HCT116 (cell line): Measurements from ENCODE around the gene SLC7A5. TPM values are rescaled to one million over a fixed set of nuclear protein-coding genes. Genes with fewer than 3 reads are reported as not detected.

Experiments
- ATAC-seq: fragments of 200-7000 bp; cut with Tn5 transposase; 2 replicates; pipeline ENCODE4 v1.9.1; 2020; ENCODE audit warnings: mild to moderate bottlenecking, moderate library complexity
- BruUV-seq: library from RNA; stranded (reverse); fragments of 400-500 nt; replicated peaks from 2 replicates; lab custom pipeline; 2021; lab: Mats Ljungman, UMichigan
- CTCF ChIA-PET: fragments of 300-600 bp; sonication (Branson Sonifier 250); formaldehyde crosslinking; loops from one replicate; lab custom pipeline; 2021; ENCODE audit warnings: antibody characterized with exemption; lab: Charles Lee
- POLR2A ChIA-PET: fragments of 300-600, 350-600 bp; sonication (Branson Sonifier 250); formaldehyde crosslinking; loops from one replicate; lab custom pipeline; 2021; ENCODE audit warnings: antibody characterized with exemption; lab: Charles Lee
- RAD21 ChIA-PET, 2 experiments: fragments of 300-600 bp; sonication (Branson Sonifier 250); formaldehyde crosslinking; loops; one replicate each; lab custom pipeline; 2023; ENCODE audit warnings: low total read pairs in 2 of 2; ENCODE audit not compliant: uncharacterized antibody in 2 of 2, unreplicated experiment in 2 of 2, low non-redundant PET in 1 of 2; lab: Charles Lee
- DNase-seq: peaks from one replicate; pipeline ENCODE4 v3.0.0-alpha.2; 2010; ENCODE audit warnings: low read depth, low spot score
- H2AFZ ChIP-seq: fragments of 200-600 bp; shearing (Covaris generic), sonication (generic); 2 replicates; pipeline ENCODE4 v1.6.1; 2017; ENCODE audit warnings: low read depth, mixed run types, mixed read lengths, antibody characterized with exemption, low read length; ENCODE audit not compliant: poor library complexity, severe bottlenecking
- H3K27ac ChIP-seq: 2 replicates; pipeline ENCODE4 v1.5.1; 2012; ENCODE audit warnings: low read depth, low read length
- H3K27me3 ChIP-seq: fragments of 200-600 bp; sonication (generic); 2 replicates; pipeline ENCODE4 v1.6.1; 2016; ENCODE audit warnings: mixed run types, low read length, mixed read lengths; ENCODE audit not compliant: insufficient read depth
- H3K36me3 ChIP-seq, 2 experiments: fragments of 200-500 bp in 1 of 2; fragments of 200-600 bp in 1 of 2; sonication (Bioruptor generic) in 1 of 2; sonication (generic) in 1 of 2; 2 replicates each; pipeline versions ENCODE4 v1.5.1 to v1.6.1; 2014 to 2016; ENCODE audit warnings: low read length in 2 of 2, inconsistent platforms in 1 of 2, mixed read lengths in 1 of 2, mixed run types in 1 of 2; ENCODE audit not compliant: insufficient read depth in 2 of 2, control insufficient read depth in 1 of 2
- H3K4me1 ChIP-seq, 2 experiments: fragments of 200-600 bp in 1 of 2; sonication (generic) in 1 of 2; 2 replicates each; pipeline versions ENCODE4 v1.5.1 to v1.6.1; 2012 to 2017; ENCODE audit warnings: low read length in 2 of 2, inconsistent platforms in 1 of 2, mild to moderate bottlenecking in 1 of 2, mixed read lengths in 1 of 2, mixed run types in 1 of 2, moderate library complexity in 1 of 2; ENCODE audit not compliant: insufficient read depth in 2 of 2, control insufficient read depth in 1 of 2
- H3K4me2 ChIP-seq: fragments of 200-600 bp; sonication (generic); 2 replicates; pipeline ENCODE4 v1.6.1; 2017; ENCODE audit warnings: mixed run types, low read length, mixed read lengths
- H3K4me3 ChIP-seq, 2 experiments: fragments of 200-600 bp in 1 of 2; sonication (generic) in 1 of 2; replicated peaks in 1 of 2; 2 replicates each; pipeline ENCODE4 v1.5.1; 2011 to 2016; ENCODE audit warnings: low read length in 2 of 2, control low read depth in 1 of 2, low read depth in 1 of 2, mild to moderate bottlenecking in 1 of 2, mixed read lengths in 1 of 2, mixed run types in 1 of 2
- H3K79me2 ChIP-seq: fragments of 200-600 bp; sonication (generic); 2 replicates; pipeline ENCODE4 v1.6.1; 2017; ENCODE audit warnings: mild to moderate bottlenecking, mixed run types, low read length, moderate library complexity, mixed read lengths; ENCODE audit not compliant: insufficient read depth
- H3K9ac ChIP-seq: fragments of 200-600 bp; sonication (generic); 2 replicates; pipeline ENCODE4 v1.6.1; 2016; ENCODE audit warnings: low read length, mixed read lengths
- H3K9me2 ChIP-seq: fragments of 200-600 bp; sonication (generic), shearing (Covaris generic); 2 replicates; pipeline ENCODE4 v1.6.1; 2017; ENCODE audit warnings: mixed run types, mild to moderate bottlenecking, moderate library complexity; ENCODE audit not compliant: insufficient read depth
- H3K9me3 ChIP-seq, 2 experiments: fragments of 200-500 bp in 1 of 2; fragments of 200-600 bp in 1 of 2; sonication (Bioruptor generic) in 1 of 2; sonication (generic) in 1 of 2; 2 replicates each; pipeline ENCODE4 v1.6.1; 2014 to 2017; ENCODE audit warnings: low read length in 2 of 2, mixed read lengths in 2 of 2, inconsistent platforms in 1 of 2, low read depth in 1 of 2, mild to moderate bottlenecking in 1 of 2, mixed run types in 1 of 2, moderate library complexity in 1 of 2; ENCODE audit not compliant: control insufficient read depth in 1 of 2, insufficient read depth in 1 of 2
- H4K20me1 ChIP-seq: fragments of 200-600 bp; sonication (generic), shearing (Covaris generic); 2 replicates; pipeline ENCODE4 v1.6.1; 2017; ENCODE audit warnings: mixed run types, mild to moderate bottlenecking, moderate library complexity; ENCODE audit not compliant: insufficient read depth
- ELF1 ChIP-seq: IDR thresholded peaks from 2 replicates; pipeline ENCODE4 v1.6.1; 2012; ENCODE audit warnings: low read depth, borderline replicate concordance
- EZH2phosphoT487 ChIP-seq: fragments of 200-600 bp; IDR thresholded peaks from 2 replicates; pipeline ENCODE4 v1.6.1; 2018; ENCODE audit warnings: antibody characterized with exemption, borderline replicate concordance
- FOSL1 ChIP-seq: IDR thresholded peaks from 2 replicates; pipeline ENCODE4 v1.6.1; 2012; ENCODE audit warnings: low read depth
- JUND ChIP-seq: IDR thresholded peaks from 2 replicates; pipeline ENCODE4 v1.6.1; 2012
- MAX ChIP-seq: IDR thresholded peaks from 2 replicates; pipeline ENCODE4 v1.6.1; 2012
- POLR2AphosphoS5 ChIP-seq: IDR thresholded peaks from 2 replicates; pipeline ENCODE4 v1.6.1; 2011; ENCODE audit warnings: mild to moderate bottlenecking, low read depth, low read length, moderate library complexity
- ZFX ChIP-seq: fragments of 450-650 bp; IDR thresholded peaks from 2 replicates; pipeline ENCODE4 v1.6.1; 2017
- intact Hi-C: fragments of 100-400 bp; cut with micrococcal nuclease; formaldehyde crosslinking; loops from 2 replicates; pipeline ENCODE4 v1.10.0; 2022
- total RNA-seq: library from RNA; stranded (reverse); gene quantifications from one replicate; pipeline ENCODE4 v1.2.1, GENCODE V29; 2021; ENCODE audit not compliant: unreplicated experiment

Gene SLC7A5
- total RNA-seq, 1 experiment from 2014 or later, result 482 TPM

- H4K20me1 ChIP-seq, result peaks cover 49% of the 10 kb centered on the region; the same call in 1 of the 2 replicates
- peaks cover 99% of the 10 kb centered on the region for H3K79me2 ChIP-seq
- H3K4me1 ChIP-seq, result peaks cover 32 to 38% of the 10 kb centered on the region in 2 experiments
- DNase-seq (no peak), ATAC-seq (no peak)
- CTCF ChIA-PET, result interaction anchor here (0.9 kb wide), 1 partner anchor 16 kb away, joined by 3 read pairs; no protein-coding TSS in a partner anchor
- peak overlapping the region; percentile 51 for H3K27ac ChIP-seq
- POLR2A ChIA-PET, result no interaction called here
- H2AFZ ChIP-seq, result no peak overlapping the region
- peak overlapping the region; percentile 18; the same call in 1 of the 2 replicates for H3K9ac ChIP-seq
- no peak overlapping the region for H3K4me3 ChIP-seq
- H3K36me3 ChIP-seq, result peaks cover 12 to 67% of the 10 kb centered on the region in 2 experiments
- RAD21 ChIA-PET, result no interaction called here
- no TSS peak for BruUV-seq
- H3K4me2 ChIP-seq, result peak overlapping the region; percentile 62
- intact Hi-C loops, result no loop called here
- H3K9me3 ChIP-seq, result no peaks in the 10 kb centered on the region
- H3K27me3 ChIP-seq, result no peaks in the 10 kb centered on the region
- H3K9me2 ChIP-seq, result no peaks in the 10 kb centered on the region
- TF ChIP-seq EZH2phosphoT487 (no peak), POLR2AphosphoS5 (0 out of 2 replicates have a peak, but pooled peaks have one; percentile 24), FOSL1 (no peak), ZFX (no peak), ELF1 (no peak)
Measured at GRCh38 chr16:87854907-87855683, 14.2 kb downstream of the SLC7A5 start.

- peaks cover 53% of the 10 kb centered on the region; the same call in 1 of the 2 replicates for H4K20me1 ChIP-seq
- RAD21 ChIA-PET, result no interaction called here
Measured at GRCh38 chr16:87854053-87854906, 15.0 kb downstream of the SLC7A5 start.

More at GRCh38 chr16:87854053-87854906, 15.0 kb downstream of the SLC7A5 start:
- no peaks in the 10 kb centered on the region for H3K9me3 ChIP-seq
- ChIA-PET POLR2A (interaction anchor here (1.0 to 1.7 kb wide), 5 partner anchors 12 to 74 kb away, joined by 3 to 12 read pairs (median 6); partner anchors contain the start of gene SLC7A5), CTCF (interaction anchor here (0.9 kb wide), 1 partner anchor 17 kb away, joined by 3 read pairs; no protein-coding TSS in a partner anchor)
- peak; percentile 27; the same call in 1 of the 2 replicates for TF ChIP-seq POLR2AphosphoS5
- no peak for TF ChIP-seq MAX
- no peak for TF ChIP-seq JUND
- TF ChIP-seq ZFX, result no peak
- TSS peak; percentile 100 for BruUV-seq
- H3K79me2 ChIP-seq, result peaks cover 99% of the 10 kb centered on the region
- peak overlapping the region; percentile 18 for H3K9ac ChIP-seq
- intact Hi-C loops, result no loop called here
- DNase-seq, result no peak
- H3K4me3 ChIP-seq, result 0 out of 4 replicates have a peak overlapping the region, but pooled peaks of 1 of the 2 experiments have one; percentile 9
- no peak overlapping the region for H2AFZ ChIP-seq
- ATAC-seq, result peak; percentile 26
- no peaks in the 10 kb centered on the region for H3K9me2 ChIP-seq
- H3K4me1 ChIP-seq, result peaks cover 32 to 38% of the 10 kb centered on the region in 2 experiments
- peak overlapping the region; percentile 62 for H3K4me2 ChIP-seq
- H3K27ac ChIP-seq, result peak overlapping the region; percentile 81
- H3K36me3 ChIP-seq, result peaks cover 11 to 70% of the 10 kb centered on the region in 2 experiments
- no peaks in the 10 kb centered on the region for H3K27me3 ChIP-seq
